Measurements from ENCODE around the gene SPATA6L.

DNA sequence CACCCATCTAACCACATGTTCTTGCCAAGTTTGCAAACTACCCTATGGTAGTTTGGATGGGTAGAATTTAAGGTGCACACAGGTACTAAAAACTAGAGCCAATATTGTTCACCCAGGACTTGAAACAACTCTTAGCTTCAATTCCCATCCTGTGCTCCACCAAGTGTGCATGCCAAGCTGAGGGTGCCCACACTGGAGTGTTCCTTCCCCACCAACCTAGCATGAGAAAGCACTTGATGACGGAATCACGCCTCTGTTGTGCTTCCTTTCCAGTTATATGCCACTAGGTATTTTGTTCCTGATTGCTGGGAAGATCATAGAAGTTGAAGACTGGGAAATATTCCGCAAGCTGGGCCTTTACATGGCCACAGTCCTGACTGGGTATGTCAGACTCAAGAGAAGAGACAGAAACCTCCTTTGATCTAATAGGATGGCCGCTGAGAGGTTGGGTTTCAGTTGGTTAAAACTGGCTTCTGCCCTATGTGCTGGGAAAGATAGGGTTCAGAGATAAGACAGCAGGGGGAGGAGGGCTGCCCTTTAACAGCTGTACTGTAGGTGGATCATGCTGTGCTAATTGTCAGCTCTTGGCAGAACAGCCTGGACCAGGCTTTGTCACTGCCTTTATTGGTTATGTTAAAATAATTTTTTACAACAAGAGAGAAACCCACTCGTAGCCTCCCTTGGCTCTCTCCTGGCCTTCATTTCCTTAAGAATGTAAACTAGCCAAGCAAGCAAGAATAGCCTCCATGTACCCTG, 92.5 kb downstream of the SPATA6L start:
- no peak for TF ChIP-seq POLR2A (IDR thresholded peaks at IDR 0.05)
- TF ChIP-seq, protein P1, sequence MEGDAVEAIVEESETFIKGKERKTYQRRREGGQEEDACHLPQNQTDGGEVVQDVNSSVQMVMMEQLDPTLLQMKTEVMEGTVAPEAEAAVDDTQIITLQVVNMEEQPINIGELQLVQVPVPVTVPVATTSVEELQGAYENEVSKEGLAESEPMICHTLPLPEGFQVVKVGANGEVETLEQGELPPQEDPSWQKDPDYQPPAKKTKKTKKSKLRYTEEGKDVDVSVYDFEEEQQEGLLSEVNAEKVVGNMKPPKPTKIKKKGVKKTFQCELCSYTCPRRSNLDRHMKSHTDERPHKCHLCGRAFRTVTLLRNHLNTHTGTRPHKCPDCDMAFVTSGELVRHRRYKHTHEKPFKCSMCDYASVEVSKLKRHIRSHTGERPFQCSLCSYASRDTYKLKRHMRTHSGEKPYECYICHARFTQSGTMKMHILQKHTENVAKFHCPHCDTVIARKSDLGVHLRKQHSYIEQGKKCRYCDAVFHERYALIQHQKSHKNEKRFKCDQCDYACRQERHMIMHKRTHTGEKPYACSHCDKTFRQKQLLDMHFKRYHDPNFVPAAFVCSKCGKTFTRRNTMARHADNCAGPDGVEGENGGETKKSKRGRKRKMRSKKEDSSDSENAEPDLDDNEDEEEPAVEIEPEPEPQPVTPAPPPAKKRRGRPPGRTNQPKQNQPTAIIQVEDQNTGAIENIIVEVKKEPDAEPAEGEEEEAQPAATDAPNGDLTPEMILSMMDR (IDR thresholded peaks at IDR 0.05), result no peak

Data from body of pancreas (tissue), 4 donors.